ENCODE results near the gene PARVA.

The PARVA gene

GRCh38 chr11:12376259-12377081 lies 901 bp upstream of the PARVA start:
- peak; percentile 88 for DNase-seq (ENCODE audit: low read depth)

- DNase-seq (ENCODE audit: low read depth) = peak; percentile 90
These were observed 638 bp downstream of the PARVA start for GRCh38 chr11:12377824-12378593.

DNA sequence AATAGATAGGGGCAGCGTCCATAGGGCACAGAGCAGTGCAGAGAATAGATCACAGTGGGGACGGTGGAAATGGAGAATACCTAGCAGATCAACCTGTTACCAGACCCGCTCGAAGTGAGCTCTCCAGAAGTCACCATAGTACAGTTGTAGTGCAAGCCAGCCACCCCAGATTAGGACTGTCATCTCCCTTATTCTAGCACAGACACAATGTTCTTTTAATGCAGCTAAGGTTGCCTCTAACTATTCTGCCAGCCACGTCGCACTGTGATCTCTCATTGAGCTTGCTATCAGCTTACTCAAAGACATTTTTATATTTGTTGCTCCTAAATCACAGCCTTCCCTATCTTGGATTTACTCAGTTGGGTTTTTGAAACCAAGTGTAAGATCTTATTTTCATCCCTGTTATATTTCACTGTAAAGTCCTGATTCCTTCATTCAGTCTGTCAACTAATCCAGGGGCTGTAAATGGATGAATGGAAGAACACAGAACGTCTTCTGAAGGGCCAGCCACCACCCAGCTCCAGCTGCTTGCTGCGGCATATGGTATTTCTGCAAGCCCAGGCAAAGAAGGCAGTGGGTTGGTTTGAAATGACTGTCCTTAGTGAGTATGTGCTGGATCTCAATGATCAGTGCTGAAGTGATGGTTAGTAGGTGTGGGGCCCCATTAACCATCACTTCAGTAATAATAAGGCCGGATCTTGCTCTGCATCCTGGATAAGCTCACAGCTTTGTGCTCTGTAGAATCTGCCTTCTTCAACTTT lies 3.4 kb downstream of the PARVA start:
- no peak for DNase-seq (ENCODE audit: low read depth)

- DNase-seq (ENCODE audit: low read depth) = peak; percentile 50
These were observed 4.5 kb downstream of the PARVA start for GRCh38 chr11:12381875-12382274.

- peak; percentile 42 for DNase-seq (ENCODE audit: low read depth)
These were observed 5.1 kb downstream of the PARVA start for GRCh38 chr11:12382451-12382850.

DNA sequence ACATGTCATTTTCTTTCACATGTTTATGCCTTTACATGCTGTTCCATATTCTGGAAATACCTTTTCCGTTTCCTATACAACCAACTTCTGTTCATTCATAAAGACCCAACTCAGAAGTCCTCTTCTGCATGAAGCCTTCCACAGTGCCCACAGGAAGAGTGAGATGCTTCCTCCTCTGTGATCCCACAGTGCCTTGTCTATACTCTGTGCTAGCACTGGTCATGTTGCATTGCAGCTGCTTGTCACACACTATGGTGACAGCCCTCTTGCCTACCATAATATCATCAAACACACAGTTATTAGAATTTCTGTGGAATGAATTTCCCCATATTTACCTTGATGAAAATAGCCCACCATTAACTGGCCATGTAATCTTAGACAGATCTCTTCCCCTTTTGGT lies 8.9 kb downstream of the PARVA start:
- DNase-seq (ENCODE audit: low read depth) = no peak

DNA sequence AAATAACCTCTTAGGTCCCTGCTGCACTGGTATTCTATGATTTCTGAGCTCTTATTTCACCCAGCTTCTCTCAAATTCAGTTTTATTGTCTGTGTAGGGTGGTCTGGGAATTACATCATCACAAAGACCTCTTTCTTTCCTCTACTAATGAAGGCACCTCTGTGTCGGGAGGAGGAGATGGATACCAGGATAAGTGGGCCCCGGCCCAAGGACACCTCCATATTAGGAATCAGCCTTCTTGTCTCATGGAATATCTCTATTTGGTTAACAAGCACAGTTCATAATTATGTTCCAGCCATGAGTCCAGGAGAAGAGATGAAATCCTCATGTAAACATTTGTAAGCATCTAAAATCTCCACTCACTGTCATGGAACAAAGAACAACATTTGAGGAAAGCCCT lies 9.4 kb downstream of the PARVA start:
- peak; percentile 46 for DNase-seq (ENCODE audit: low read depth)

DNA sequence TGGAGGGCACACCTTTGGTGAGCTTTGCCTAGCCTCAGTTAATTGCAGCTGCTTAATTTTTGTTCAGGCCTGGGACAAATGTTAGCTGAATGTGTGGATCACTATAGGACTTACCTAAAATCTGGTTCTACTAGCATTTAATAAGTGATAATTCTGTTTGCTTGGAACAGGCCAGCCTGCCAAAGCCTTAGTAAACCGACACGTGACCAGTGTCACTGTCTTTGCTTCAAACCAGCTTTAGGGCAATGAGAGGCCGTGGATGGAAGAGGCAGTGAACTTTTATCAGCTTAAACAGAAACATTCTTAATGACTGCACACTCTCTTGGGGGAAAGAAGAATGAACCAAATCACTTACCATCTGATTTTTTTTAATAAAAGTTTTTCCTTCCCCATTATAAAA lies 10.8 kb downstream of the PARVA start:
- no peak for DNase-seq (ENCODE audit: low read depth)

- no peak for DNase-seq (ENCODE audit: low read depth)
These were observed 11.7 kb downstream of the PARVA start for GRCh38 chr11:12388939-12389670.

GRCh38 chr11:12389676-12390657 lies 12.6 kb downstream of the PARVA start:
- peak; percentile 36 for DNase-seq (ENCODE audit: low read depth)

DNA sequence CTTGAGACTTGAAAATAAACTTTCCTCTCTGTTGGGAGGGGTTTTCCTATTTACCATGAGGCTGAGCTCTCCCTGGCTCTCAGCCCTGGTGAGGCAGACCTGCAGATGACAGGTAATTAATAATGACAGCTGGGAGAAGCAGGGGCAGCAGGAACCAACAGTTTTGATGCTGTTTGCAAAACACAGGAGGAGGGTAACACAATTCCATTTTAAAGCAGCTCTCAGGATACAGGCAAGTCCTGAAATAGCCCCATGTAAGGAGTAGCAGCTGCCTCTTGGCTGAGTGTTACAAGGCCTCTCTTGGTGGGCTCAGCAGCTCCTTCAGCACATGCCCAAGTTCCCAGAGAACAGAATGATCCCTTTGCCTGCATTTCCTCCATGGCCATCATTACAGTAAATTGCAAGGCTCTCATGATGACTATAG lies 13.3 kb downstream of the PARVA start:
- no peak for DNase-seq (ENCODE audit: low read depth)

GRCh38 chr11:12392672-12393071 lies 15.3 kb downstream of the PARVA start:
- DNase-seq (ENCODE audit: low read depth) = no peak

DNA sequence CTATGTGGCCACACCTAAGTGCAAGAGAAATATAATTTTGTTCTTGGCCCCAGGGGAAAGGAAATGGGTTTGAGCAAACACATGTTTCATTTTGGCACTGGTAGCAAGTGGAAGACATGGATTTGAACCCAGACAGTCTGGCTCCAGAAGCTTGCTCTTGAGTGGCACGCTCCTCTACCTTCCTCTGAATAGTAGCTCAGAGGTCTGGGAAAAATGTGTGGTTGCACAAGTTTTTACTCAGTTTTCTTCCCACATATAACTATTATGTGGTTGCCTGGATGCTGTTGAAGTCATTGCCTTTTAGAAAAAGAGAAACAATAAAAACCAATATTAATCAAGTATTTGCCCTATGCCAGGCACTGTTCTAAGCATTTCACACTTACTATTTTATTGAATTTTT lies 16.3 kb downstream of the PARVA start:
- no peak for DNase-seq (ENCODE audit: low read depth)

DNA sequence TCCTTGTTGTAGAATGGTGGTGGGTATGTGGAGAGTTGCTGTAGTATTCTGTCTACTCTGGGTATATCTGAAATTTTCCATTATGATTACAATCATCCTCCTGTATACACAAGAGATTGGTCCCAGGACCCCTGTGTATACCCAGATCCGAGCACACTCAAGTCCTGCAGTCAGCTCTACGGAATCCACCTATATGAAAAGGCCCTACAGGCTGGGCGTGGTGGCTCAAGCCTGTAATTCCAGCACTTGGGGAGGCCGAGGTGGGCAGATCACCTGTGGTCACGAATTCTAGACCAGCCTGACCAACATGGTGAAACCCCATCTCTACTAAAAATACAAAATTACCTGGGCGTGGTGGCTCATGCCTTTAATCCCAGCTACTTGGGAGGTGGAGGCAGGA lies 17.2 kb downstream of the PARVA start:
- DNase-seq (ENCODE audit: low read depth) = no peak

DNA sequence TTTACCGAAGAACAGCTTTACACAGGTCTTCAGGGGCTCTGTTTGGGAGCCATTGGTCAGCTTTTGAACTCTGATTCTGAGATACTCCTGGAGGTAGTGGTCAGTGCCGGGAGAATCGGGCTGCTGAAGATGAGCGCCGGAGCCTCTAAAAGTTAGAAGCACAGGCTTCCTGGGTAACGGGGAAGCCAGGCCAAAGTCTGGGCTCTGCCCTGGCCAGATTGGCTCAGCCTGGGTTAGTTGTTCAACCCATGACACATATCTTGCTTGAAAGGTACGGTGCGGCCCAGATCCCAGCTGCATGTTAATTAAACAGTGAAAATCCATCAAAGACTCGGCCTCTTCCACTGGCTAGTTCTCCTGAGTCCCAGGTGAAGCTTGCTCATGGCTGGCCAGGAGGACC lies 18.0 kb downstream of the PARVA start:
- no peak for DNase-seq (ENCODE audit: low read depth)

DNA sequence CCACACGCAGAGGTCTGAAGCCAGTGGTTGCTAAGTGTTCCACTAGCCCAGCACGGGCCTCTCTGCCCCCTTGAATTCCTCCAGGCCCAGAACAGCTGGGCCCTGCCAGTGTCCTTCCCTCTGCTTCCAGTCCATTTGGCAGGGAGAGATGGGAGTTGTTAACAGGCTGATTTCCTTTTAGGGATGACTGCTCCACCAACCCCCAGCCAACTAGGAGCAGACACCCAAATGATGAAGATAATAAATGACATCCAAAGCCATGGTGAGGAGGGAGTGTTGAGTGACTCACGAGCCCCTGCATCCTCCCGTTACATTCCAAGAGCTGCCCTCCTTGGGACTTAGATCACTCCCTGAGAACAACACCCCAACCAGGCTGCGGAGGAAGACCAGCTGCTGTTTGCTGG lies 20.6 kb downstream of the PARVA start:
- peak; percentile 99 for DNase-seq (ENCODE audit: low read depth)

- DNase-seq (ENCODE audit: low read depth) = no peak
These were observed 22.0 kb downstream of the PARVA start for GRCh38 chr11:12399355-12399754.

GRCh38 chr11:12402025-12402424 lies 24.7 kb downstream of the PARVA start:
- DNase-seq (ENCODE audit: low read depth) = peak; percentile 33

GRCh38 chr11:12402691-12403120 lies 25.3 kb downstream of the PARVA start:
- DNase-seq (ENCODE audit: low read depth) = no peak

DNA sequence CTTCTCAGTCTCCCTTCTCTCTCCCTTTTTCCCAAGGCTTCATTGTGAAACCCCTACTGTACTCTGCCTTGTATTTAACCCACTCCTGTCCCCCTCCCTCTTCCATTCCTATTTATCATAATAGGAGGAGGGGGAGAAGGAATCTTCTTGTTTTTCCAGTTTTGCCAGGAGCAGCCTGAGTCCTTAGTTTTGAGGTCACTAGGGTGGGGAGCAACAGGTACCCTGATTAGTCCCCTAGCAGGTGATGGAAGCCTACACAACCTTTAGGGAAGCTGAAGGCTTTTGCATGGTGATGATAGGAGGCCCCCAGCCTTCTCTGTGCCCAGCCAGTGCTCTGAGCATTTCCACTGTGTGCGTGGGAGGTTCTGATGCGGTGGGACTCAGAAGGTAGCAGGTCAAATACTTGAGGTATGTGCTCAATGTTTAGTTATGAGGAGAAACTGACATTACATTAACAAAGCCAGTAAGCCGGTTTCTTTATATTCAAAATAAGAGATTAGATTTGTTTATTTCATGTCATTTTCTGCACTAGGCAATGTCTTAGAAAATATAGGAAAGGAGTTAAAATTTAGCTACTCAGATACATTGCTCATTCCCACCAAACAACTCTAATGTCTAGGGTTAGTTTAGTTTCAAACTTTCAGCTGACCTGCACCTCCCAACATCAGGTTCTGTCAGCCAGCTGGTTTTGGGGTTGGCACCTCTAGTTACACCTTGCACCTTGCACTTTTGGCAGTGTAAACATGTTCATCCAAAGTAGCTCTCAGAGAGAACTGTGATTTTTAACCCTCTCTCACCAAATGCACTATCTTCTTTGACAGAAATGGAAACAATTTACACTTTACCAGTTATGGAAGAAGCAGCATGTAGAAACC lies 26.0 kb downstream of the PARVA start:
- DNase-seq (ENCODE audit: low read depth) = no peak
